Measurements from ENCODE around the gene ERF.
"Not testable (repeated sequence)": the region's sequence is repeated elsewhere in the genome, so short reads cannot be mapped to it uniquely, and the experiment has no call there.

ERF gene

GRCh38 chr19:42269478-42270345 is 14.8 kb upstream of the ERF start:
- Histone ChIP-seq H3K9me3 (ENCODE audit: control insufficient read depth, low read length) (no peaks in the 10 kb centered on the region), H3K27ac (ENCODE audit: insufficient read depth, low read length, poor library complexity, severe bottlenecking) (peak overlapping the region; percentile 93), H3K27me3 (replicated peaks; ENCODE audit: control insufficient read depth, insufficient read depth, low read length, poor library complexity, severe bottlenecking) (no peaks in the 10 kb centered on the region), H3K4me3 (ENCODE audit: insufficient read depth, low read depth, low read length, poor library complexity, severe bottlenecking) (peak overlapping the region; percentile 55), H3K4me1 (ENCODE audit: control insufficient read depth, insufficient read depth, low read length, poor library complexity, severe bottlenecking) (peaks cover 26% of the 10 kb centered on the region), H3K36me3 (ENCODE audit: control insufficient read depth, insufficient read depth, low read length) (peaks cover 30% of the 10 kb centered on the region)
- DNase-seq = no peak

- H3K27ac ChIP-seq (ENCODE audit: insufficient read depth, low read length, poor library complexity, severe bottlenecking) = peak within 1 kb of the TSS; percentile 99
- DNase-seq = peak; percentile 99
- peaks cover 26% of the 10 kb centered on the region for H3K4me1 ChIP-seq (ENCODE audit: control insufficient read depth, insufficient read depth, low read length, poor library complexity, severe bottlenecking)
- no peaks in the 10 kb centered on the region for H3K27me3 ChIP-seq (replicated peaks; ENCODE audit: control insufficient read depth, insufficient read depth, low read length, poor library complexity, severe bottlenecking)
- H3K36me3 ChIP-seq (ENCODE audit: control insufficient read depth, insufficient read depth, low read length) = peaks cover 22% of the 10 kb centered on the region
- H3K4me3 ChIP-seq (ENCODE audit: insufficient read depth, low read depth, low read length, poor library complexity, severe bottlenecking) = peak within 1 kb of the TSS; percentile 63
- no peaks in the 10 kb centered on the region for H3K9me3 ChIP-seq (ENCODE audit: control insufficient read depth, low read length)
These were observed 14.0 kb upstream of the ERF start, which contains the start of gene CIC for GRCh38 chr19:42268704-42269477. TSS of gene CIC (plus strand) at chr19:42269252. CDS start at chr19:42271784, 2,532 bp downstream.

- H3K9me3 ChIP-seq (ENCODE audit: control insufficient read depth, low read length) = no peaks in the 10 kb centered on the region
- DNase-seq = peak; percentile 97 to 99 (median 99)
- H3K27me3 ChIP-seq (replicated peaks; ENCODE audit: control insufficient read depth, insufficient read depth, low read length, poor library complexity, severe bottlenecking) = no peaks in the 10 kb centered on the region
- H3K36me3 ChIP-seq (ENCODE audit: control insufficient read depth, insufficient read depth, low read length) = peaks cover 15% of the 10 kb centered on the region
- peaks cover 26% of the 10 kb centered on the region for H3K4me1 ChIP-seq (ENCODE audit: control insufficient read depth, insufficient read depth, low read length, poor library complexity, severe bottlenecking)
- peak overlapping the region; percentile 99 for H3K27ac ChIP-seq (ENCODE audit: insufficient read depth, low read length, poor library complexity, severe bottlenecking)
- H3K4me3 ChIP-seq (ENCODE audit: insufficient read depth, low read depth, low read length, poor library complexity, severe bottlenecking) = peak overlapping the region; percentile 63
These were observed 13.3 kb upstream of the ERF start for GRCh38 chr19:42268142-42268703.

- no peak for DNase-seq
- H3K9me3 ChIP-seq (ENCODE audit: control insufficient read depth, low read length) = no peaks in the 10 kb centered on the region
- H3K4me1 ChIP-seq (ENCODE audit: control insufficient read depth, insufficient read depth, low read length, poor library complexity, severe bottlenecking) = peaks cover 26% of the 10 kb centered on the region
- peak overlapping the region; percentile 63 for H3K4me3 ChIP-seq (ENCODE audit: insufficient read depth, low read depth, low read length, poor library complexity, severe bottlenecking)
- H3K27me3 ChIP-seq (replicated peaks; ENCODE audit: control insufficient read depth, insufficient read depth, low read length, poor library complexity, severe bottlenecking) = no peaks in the 10 kb centered on the region
- peaks cover 10% of the 10 kb centered on the region for H3K36me3 ChIP-seq (ENCODE audit: control insufficient read depth, insufficient read depth, low read length)
- peak overlapping the region; percentile 99 for H3K27ac ChIP-seq (ENCODE audit: insufficient read depth, low read length, poor library complexity, severe bottlenecking)
These were observed 12.8 kb upstream of the ERF start for GRCh38 chr19:42267644-42268141.

- H3K9me3 ChIP-seq (ENCODE audit: control insufficient read depth, low read length); H3K27me3 ChIP-seq (replicated peaks; ENCODE audit: control insufficient read depth, insufficient read depth, low read length, poor library complexity, severe bottlenecking); H3K4me3 ChIP-seq (ENCODE audit: insufficient read depth, low read depth, low read length, poor library complexity, severe bottlenecking); H3K36me3 ChIP-seq (ENCODE audit: control insufficient read depth, insufficient read depth, low read length); DNase-seq: not testable (repeated sequence)
- Histone ChIP-seq H3K27ac (ENCODE audit: insufficient read depth, low read length, poor library complexity, severe bottlenecking) (peak overlapping the region; percentile 99), H3K4me1 (ENCODE audit: control insufficient read depth, insufficient read depth, low read length, poor library complexity, severe bottlenecking) (peaks cover 26% of the 10 kb centered on the region)
These were observed 12.1 kb upstream of the ERF start for GRCh38 chr19:42266928-42267603.

- not testable (repeated sequence) for DNase-seq
These were observed 11.2 kb upstream of the ERF start for GRCh38 chr19:42266105-42266504.

GRCh38 chr19:42261763-42262162 is 6.8 kb upstream of the ERF start:
- no peaks in the 10 kb centered on the region for H3K9me3 ChIP-seq (ENCODE audit: control insufficient read depth, low read length)
- no peaks in the 10 kb centered on the region for H3K4me1 ChIP-seq (ENCODE audit: control insufficient read depth, insufficient read depth, low read length, poor library complexity, severe bottlenecking)
- no peaks in the 10 kb centered on the region for H3K36me3 ChIP-seq (ENCODE audit: control insufficient read depth, insufficient read depth, low read length)
- H3K4me3 ChIP-seq (ENCODE audit: insufficient read depth, low read depth, low read length, poor library complexity, severe bottlenecking) = no peak overlapping the region
- no peak for DNase-seq
- H3K27me3 ChIP-seq (replicated peaks; ENCODE audit: control insufficient read depth, insufficient read depth, low read length, poor library complexity, severe bottlenecking) = no peaks in the 10 kb centered on the region
- H3K27ac ChIP-seq (ENCODE audit: insufficient read depth, low read length, poor library complexity, severe bottlenecking) = no peak overlapping the region

More at GRCh38 chr19:42266105-42266504, 11.2 kb upstream of the ERF start:
- not testable (repeated sequence) for H3K4me3 ChIP-seq (ENCODE audit: insufficient read depth, low read depth, low read length, poor library complexity, severe bottlenecking); H3K27ac ChIP-seq (ENCODE audit: insufficient read depth, low read length, poor library complexity, severe bottlenecking); H3K27me3 ChIP-seq (replicated peaks; ENCODE audit: control insufficient read depth, insufficient read depth, low read length, poor library complexity, severe bottlenecking); H3K9me3 ChIP-seq (ENCODE audit: control insufficient read depth, low read length); H3K36me3 ChIP-seq (ENCODE audit: control insufficient read depth, insufficient read depth, low read length)
- H3K4me1 ChIP-seq (ENCODE audit: control insufficient read depth, insufficient read depth, low read length, poor library complexity, severe bottlenecking) = peaks cover 22% of the 10 kb centered on the region

GRCh38 chr19:42257842-42258241 is 2.9 kb upstream of the ERF start:
- H3K36me3 ChIP-seq (ENCODE audit: control insufficient read depth, insufficient read depth, low read length); H3K9me3 ChIP-seq (ENCODE audit: control insufficient read depth, low read length); H3K27ac ChIP-seq (ENCODE audit: insufficient read depth, low read length, poor library complexity, severe bottlenecking); H3K27me3 ChIP-seq (replicated peaks; ENCODE audit: control insufficient read depth, insufficient read depth, low read length, poor library complexity, severe bottlenecking); DNase-seq; H3K4me3 ChIP-seq (ENCODE audit: insufficient read depth, low read depth, low read length, poor library complexity, severe bottlenecking): not testable (repeated sequence)
- H3K4me1 ChIP-seq (ENCODE audit: control insufficient read depth, insufficient read depth, low read length, poor library complexity, severe bottlenecking) = peaks cover 14% of the 10 kb centered on the region
